GM18511 (cell line): ENCODE results near the gene STIP1.
"Not testable (repeated sequence)": the region's sequence is repeated elsewhere in the genome, so short reads cannot be mapped to it uniquely, and the experiment has no call there.

Experiments used
- ATAC-seq: cut with Tn5 transposase; IDR thresholded peaks from one replicate; pipeline ENCODE4 v1.9.1; 2021; ENCODE audit warnings: mild to moderate bottlenecking, moderate library complexity; ENCODE audit not compliant: unreplicated experiment

STIP1 gene

GRCh38 chr11:64157631-64158394 is 28.2 kb upstream of the STIP1 start:
- ATAC-seq: no peak

GRCh38 chr11:64161037-64161436 is 24.9 kb upstream of the STIP1 start:
- ATAC-seq: no peak

- ATAC-seq: not testable (repeated sequence)
Measured at GRCh38 chr11:64162769-64163168, 23.2 kb upstream of the STIP1 start.

GRCh38 chr11:64163951-64164350 is 22.0 kb upstream of the STIP1 start:
- ATAC-seq: no peak

- no peak for ATAC-seq
Measured at GRCh38 chr11:64164392-64165312, 21.3 kb upstream of the STIP1 start.

- peak; percentile 17 for ATAC-seq
Measured at GRCh38 chr11:64165481-64165841, 20.5 kb upstream of the STIP1 start.

GRCh38 chr11:64165842-64166635 is 19.9 kb upstream of the STIP1 start, which contains the start of gene MACROD1:
TSS of gene MACROD1 (minus strand) at chr11:64166113. CDS start at chr11:64165994, 119 bp downstream.
- peak; percentile 86 for ATAC-seq

GRCh38 chr11:64170419-64170818 is 15.6 kb upstream of the STIP1 start:
- no peak for ATAC-seq

GRCh38 chr11:64173616-64174355 is 12.2 kb upstream of the STIP1 start:
- no peak for ATAC-seq

- ATAC-seq: no peak
Measured at GRCh38 chr11:64176751-64177150, 9.2 kb upstream of the STIP1 start.

GRCh38 chr11:64178203-64178602 is 7.8 kb upstream of the STIP1 start:
- no peak for ATAC-seq

GRCh38 chr11:64178951-64179639 is 6.9 kb upstream of the STIP1 start:
- ATAC-seq: no peak

- no peak for ATAC-seq
Measured at GRCh38 chr11:64180891-64181290, 5.1 kb upstream of the STIP1 start.

- ATAC-seq: no peak
Measured at GRCh38 chr11:64181506-64182411, 4.2 kb upstream of the STIP1 start.

GRCh38 chr11:64183890-64184289 is 2.1 kb upstream of the STIP1 start:
- ATAC-seq: no peak

- peak; percentile 16 for ATAC-seq
Measured at GRCh38 chr11:64185175-64185692, 737 bp upstream of the STIP1 start.

- ATAC-seq: no peak
Measured at GRCh38 chr11:64186492-64187165, 658 bp downstream of the STIP1 start.

- ATAC-seq: no peak
Measured at GRCh38 chr11:64192434-64192833, 6.5 kb downstream of the STIP1 start.
